NCI-H774 (cell line): ENCODE data around the gene NSFL1C.
A peak's percentile ranks its signal among the peaks of the same experiment; 100 is the strongest.

ENCODE experiments used
- DNase-seq: peaks from one replicate; lab custom pipeline; 2025; lab: John Stamatoyannopoulos, UW

NSFL1C gene

DNA sequence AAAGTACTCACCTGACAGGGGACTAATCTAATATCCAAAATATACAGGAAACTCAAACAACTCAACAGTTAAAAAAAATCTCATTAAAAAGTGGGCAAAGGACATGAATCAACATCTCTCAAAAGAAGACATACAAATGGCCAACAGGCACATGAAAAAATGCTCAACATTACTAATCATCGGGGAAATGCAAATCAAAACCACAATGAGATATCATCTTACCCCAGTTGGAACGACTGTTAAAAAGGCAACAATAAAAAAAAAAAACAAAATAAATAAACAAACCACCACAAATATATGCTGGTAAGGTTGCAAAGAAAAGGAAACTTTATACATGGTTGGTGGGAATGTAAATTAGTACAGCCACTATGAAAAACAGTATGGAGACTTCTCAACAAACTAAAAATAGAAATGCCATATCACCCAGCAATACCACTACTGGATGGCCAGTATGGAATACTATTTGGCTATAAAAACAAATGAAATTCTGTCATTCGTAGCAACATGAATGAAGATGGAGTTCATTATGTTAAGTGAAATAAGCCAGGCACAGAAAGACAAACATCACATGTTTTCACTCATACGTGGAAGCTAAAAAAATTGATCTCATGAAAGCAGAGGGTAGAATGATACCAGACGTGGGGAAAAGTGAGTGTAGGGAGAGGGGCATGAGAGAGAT lies 17.9 kb upstream of the NSFL1C start:
- DNase-seq = no peak

GRCh38 chr20:1479831-1480595 lies 13.4 kb upstream of the NSFL1C start:
- DNase-seq = no peak

GRCh38 chr20:1478566-1478965 lies 11.9 kb upstream of the NSFL1C start:
- DNase-seq = no peak

DNA sequence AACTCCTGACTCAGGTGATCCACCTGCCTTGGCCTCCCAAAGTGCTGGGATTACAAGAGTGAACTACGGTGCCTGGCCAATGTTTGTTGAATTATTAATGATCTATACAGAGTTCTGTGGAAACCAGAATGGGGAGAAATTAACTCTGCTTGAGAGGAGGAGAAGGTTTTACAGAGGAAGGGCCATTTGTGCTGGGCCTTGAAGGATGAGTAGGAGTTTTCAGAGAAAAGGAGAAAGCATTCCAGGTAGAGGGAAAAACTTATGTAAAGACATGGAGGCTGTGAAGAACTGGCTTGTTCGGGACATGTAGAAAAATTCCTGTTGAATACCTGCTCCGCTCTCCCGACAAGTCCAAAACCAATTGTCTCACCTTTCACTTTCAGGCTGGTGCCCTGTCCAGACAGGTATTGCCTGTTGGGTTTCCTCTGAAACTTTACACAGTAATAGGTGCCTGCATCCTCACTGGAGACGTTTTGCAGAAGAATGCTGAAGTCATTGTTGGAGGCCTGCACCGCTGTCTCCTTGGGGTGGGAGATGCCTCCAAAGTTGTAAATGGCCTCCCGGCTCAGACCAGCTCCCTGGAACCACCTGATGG lies 11.3 kb upstream of the NSFL1C start:
- no peak for DNase-seq

DNA sequence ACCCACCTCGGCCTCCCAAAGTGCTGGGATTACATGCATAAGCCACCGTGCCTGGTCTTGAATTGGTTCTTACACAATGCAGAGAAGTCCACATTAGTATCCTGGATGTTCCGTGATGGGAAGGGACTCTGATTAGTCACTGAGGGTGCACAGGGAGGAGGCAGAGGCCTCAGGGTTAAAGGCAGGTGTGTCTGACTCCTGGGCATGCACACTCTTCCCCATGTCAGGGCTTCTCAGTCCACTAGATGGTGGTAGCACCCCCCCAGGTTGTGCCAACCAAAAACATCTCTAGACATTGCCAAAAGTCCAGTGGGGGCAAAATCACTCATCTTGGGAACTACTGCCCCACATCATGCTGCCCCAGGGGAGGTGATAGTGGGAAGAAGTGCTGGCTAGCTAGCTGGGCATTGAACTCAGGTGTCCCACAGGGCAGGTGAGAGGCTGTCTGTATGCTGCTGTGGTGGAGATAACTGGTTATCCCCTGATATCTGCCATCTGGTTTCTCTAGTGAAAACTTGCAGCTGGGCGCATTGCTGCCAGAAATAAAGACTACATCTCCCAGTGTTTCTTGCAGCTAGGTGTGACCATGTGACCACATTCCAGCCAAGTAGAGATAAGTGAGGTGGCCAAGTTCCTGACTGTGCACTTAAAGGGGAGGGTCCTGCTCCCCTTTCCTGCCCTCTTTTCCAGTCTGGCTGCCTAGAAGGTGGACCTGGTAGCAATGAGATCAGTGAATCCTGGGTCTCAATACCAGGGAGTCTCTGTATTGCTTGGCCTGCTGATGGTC lies 8.4 kb upstream of the NSFL1C start:
- DNase-seq = no peak

GRCh38 chr20:1474325-1474724 lies 7.7 kb upstream of the NSFL1C start:
- DNase-seq = no peak

DNA sequence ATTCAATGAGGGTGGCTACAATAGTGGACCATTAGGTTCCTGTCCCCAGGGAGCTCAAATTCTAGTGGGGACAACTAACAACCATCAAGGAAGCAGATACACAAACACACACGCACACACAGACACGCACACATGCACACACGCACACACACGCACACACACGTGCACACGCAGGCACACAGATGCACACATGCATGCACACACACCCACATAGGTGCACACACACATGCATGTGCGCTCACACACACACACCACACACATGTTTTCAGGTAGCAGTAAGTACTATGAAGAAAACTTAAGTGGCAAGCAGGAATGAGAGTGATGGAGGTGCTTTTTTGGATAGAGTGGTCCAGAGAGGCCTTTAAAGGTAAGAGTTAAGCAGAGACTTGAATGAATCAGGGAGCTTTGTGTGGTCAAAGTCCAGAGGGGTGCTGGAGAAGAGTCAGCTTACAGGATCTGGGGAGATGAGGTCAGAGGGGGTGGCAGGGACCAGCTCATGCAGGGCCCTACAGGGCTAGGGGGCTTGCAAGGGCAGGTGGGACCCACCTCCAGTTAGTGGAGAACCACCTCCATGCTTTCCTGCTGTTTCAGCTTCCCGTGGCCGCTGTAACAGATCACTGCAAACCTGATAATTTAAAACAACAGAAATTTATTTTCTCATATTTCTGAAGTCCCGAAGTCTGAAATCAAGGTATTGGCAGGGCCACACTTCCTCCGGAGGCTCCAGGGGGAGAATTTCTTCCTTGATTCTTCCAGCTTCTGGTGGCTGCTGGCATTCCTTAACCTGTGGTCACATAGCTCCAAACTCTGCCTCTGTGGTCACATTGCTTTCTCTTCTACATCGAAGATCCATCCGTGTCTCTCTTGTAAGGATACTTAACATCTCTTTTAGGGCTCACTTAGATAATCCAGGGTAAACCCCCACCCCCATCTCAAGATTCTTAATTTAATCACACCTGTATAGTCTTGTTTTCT lies 6.9 kb upstream of the NSFL1C start:
- DNase-seq = no peak

- no peak for DNase-seq
Observed at GRCh38 chr20:1472556-1473245, 6.1 kb upstream of the NSFL1C start.

GRCh38 chr20:1471242-1471641 lies 4.6 kb upstream of the NSFL1C start:
- DNase-seq = no peak

- DNase-seq = peak; percentile 67
Observed at GRCh38 chr20:1469925-1470571, 3.4 kb upstream of the NSFL1C start.

GRCh38 chr20:1469306-1469905 lies 2.8 kb upstream of the NSFL1C start:
- DNase-seq = no peak

DNA sequence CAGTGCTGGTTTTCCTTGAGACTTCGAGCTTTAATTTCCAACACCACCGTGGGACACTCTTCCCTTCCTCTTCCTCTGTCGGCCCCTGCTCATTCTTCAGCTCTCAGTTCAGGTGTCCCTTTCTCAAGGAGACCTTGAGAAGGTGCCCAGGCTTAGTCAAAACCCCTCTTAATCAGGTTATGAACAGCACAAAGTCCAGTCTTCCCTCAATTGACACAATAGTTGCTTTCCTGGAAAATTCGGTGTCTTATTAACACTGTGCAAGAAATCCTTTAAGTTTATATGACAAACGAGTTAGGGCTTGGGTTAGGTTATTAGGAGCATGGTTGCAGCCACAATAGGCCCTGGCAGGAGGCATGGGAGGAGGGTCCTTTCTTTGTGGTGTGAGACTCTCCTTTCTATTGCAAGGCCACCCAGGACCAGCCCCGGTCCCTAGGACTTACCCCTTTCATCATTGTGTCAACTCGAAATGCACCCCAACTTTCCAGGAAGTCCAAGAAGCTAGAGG lies 1.5 kb upstream of the NSFL1C start:
- DNase-seq = no peak

GRCh38 chr20:1467355-1468116 lies 887 bp upstream of the NSFL1C start:
- no peak for DNase-seq

DNA sequence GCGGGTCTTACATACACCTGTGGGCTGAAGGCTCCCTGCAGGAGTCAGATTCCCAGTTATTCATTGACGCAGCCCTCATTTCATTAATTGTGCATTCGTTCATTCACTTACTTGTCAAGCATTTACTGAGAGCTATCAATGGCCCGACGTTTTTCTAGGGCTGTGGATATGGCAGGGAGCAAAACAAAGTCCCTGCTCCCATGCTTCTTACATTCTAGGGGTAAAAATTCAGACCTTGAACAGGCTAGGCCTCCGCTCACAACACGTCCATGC lies 369 bp upstream of the NSFL1C start:
- no peak for DNase-seq

DNA sequence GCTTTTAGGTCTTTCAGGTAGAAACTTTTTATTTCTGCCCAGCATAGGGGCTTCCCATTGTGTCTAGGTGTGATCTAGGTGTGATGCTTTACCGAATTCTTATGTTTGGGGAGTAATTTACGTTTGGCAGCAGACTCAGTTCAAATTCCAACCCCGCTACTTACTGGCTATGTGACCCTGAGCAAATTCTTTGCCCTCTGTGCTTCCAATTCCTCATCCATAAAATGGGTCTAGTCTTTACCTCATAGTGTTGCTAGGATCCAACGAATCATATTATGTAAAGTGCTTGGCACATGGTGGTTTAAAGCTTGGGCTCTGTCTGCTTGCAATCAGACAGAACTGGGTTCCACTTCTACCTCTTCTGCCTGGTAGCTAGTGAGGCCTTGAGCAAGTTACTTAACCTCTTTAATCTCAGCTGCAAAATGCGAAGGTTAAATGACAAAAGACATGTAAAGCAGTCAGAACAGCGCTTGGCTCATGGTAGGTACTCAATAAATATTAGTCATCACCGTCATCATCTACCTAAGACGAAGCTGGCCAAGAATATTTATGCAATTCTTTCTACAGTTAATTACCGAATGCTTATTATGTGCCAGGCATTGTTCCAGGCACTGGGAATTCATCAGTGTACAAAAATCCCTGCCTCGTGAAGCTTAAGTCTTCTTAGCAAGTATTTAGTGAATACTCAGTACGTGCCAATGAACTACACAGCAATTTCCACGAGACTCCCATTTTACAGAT lies 1.0 kb downstream of the NSFL1C start:
- no peak for DNase-seq

DNA sequence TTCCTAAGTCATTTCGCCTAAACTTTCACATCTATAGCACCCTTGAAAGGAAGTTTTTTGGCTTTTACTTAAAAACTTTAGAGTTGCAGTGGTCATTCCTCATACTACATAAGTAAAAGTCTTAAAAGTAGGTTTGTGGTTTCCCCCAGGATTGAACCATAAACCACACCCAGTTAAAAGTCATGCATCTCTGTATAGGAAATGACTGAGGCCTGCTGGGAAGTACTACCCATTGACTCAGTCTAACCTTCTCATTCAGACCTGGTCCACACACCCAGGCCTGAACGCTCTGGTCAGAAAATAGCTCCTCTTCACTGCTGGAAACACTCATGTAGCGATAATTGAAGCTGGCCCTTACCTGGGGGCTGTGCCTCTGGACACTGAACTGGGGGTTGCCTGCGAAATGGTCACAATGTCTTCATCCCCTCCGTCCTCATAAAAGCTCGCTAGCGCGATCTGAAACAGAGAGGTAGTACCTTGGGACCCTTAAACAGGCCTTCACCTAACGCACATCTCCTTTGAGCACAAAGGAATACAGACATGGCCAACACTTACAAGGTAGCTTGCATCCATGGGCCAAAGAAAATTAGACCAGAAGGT lies 2.6 kb downstream of the NSFL1C start:
- no peak for DNase-seq

DNA sequence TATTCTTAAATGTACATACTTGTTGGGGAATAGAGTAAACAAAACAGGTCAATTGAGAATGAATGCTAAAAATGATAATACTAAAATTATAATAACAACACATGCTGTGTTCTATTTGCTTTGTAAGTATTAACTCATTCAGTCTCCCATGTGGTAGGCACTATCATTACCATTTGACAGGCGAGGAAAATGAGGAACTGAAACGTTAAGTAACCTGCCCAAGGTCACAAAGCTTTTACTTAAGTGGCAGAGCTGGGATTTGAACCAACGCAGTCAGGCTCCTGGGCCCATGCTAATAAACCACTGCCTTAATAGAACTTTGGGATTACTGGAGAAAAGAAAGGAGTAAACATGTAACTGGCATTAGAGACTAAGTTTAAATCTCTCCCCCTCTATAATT lies 3.8 kb downstream of the NSFL1C start:
- DNase-seq = no peak

DNA sequence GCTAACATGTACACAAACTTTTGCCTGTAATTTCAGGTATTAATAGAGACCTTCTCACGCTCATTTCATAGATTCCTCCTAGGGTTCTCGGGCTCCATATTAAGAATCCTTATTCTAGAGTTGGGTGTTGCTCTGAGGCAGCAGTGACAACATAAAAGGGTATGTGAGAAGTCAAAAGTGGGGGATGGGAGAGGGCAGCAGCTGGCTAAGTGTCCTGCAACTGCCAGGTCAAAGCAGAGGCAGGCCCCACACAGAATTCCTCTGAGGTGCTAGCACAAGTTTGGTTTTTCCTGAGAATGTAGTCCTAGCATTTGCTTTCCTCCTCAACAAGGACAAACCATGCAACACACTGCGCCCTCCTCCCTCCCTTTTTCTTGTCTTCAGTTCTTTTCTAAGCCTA lies 4.6 kb downstream of the NSFL1C start:
- DNase-seq = no peak
